Smooth muscle cell (in vitro differentiated cells): ENCODE data around the gene CDH22. TPM values are rescaled to one million over a fixed set of nuclear protein-coding genes. Genes with fewer than 3 reads are reported as not detected.

Source experiments
- DNase-seq: peaks from one replicate; lab custom pipeline; 2025; ENCODE audit not compliant: unreplicated experiment; lab: John Stamatoyannopoulos, UW
- H2AFZ ChIP-seq: fragments of 200-600 bp; sonication (generic); 2 replicates; pipeline ENCODE4 v1.6.0; 2016; ENCODE audit warnings: antibody characterized with exemption, low read depth, mild to moderate bottlenecking
- H3F3A ChIP-seq: fragments of 200-600 bp; sonication (generic); 2 replicates; pipeline ENCODE4 v1.6.0; 2017; ENCODE audit warnings: antibody characterized with exemption, low read depth
- H3K27ac ChIP-seq: fragments of 200-600 bp; sonication (generic); 2 replicates; pipeline ENCODE4 v1.5.1; 2016; ENCODE audit warnings: low read depth, mild to moderate bottlenecking
- H3K27me3 ChIP-seq: fragments of 200-600 bp; sonication (generic); 2 replicates; pipeline ENCODE4 v1.6.1; 2016; ENCODE audit warnings: low read depth, mild to moderate bottlenecking
- H3K36me3 ChIP-seq: fragments of 200-600 bp; sonication (generic); 2 replicates; pipeline ENCODE4 v1.5.1; 2016; ENCODE audit warnings: low read depth
- H3K4me1 ChIP-seq: fragments of 200-600 bp; sonication (generic); 2 replicates; pipeline ENCODE4 v1.5.1; 2016; ENCODE audit warnings: low read depth
- H3K4me2 ChIP-seq: fragments of 200-600 bp; sonication (generic); 2 replicates; pipeline ENCODE4 v1.6.0; 2016; ENCODE audit warnings: mild to moderate bottlenecking
- H3K4me3 ChIP-seq: fragments of 200-600 bp; sonication (generic); 2 replicates; pipeline ENCODE4 v1.5.1; 2016; ENCODE audit warnings: mild to moderate bottlenecking
- H3K79me2 ChIP-seq: fragments of 200-600 bp; sonication (generic); 2 replicates; pipeline ENCODE4 v1.6.0; 2016; ENCODE audit warnings: low read depth, mild to moderate bottlenecking
- H3K9ac ChIP-seq: fragments of 200-600 bp; sonication (generic); 2 replicates; pipeline ENCODE4 v1.6.0; 2016; ENCODE audit warnings: low read depth
- H3K9me3 ChIP-seq: fragments of 200-600 bp; sonication (generic); replicated peaks from 2 replicates; pipeline ENCODE4 v1.5.1; 2016; ENCODE audit warnings: low read depth
- H4K20me1 ChIP-seq: fragments of 200-600 bp; sonication (generic); 2 replicates; pipeline ENCODE4 v1.6.0; 2016; ENCODE audit warnings: low read depth
- WGBS: methylation state at CpG from one replicate; pipeline ENCODE4 v1.1.7; 2016; ENCODE audit warnings: low lambda C conversion rate; 5-methylcytosine and 5-hydroxymethylcytosine counted together
- polyA plus RNA-seq: library from polyadenylated mRNA; unstranded; fragments of >200 nt; fragmentation: Nextera tagmentation; extraction: Ambion mirVana; gene quantifications from 2 replicates; pipeline ENCODE4 v1.2.1, GENCODE V29; 2016
- total RNA-seq: library from RNA; depleted of rRNA; stranded (reverse); fragments of >200 nt; gene quantifications from 2 replicates; pipeline ENCODE4 v1.2.3, GENCODE V29; 2014
- TF ChIP-seq, protein P1 (sequence below): fragments of 200-600 bp; sonication (generic); IDR thresholded peaks from 2 replicates; pipeline ENCODE4 v1.5.1; 2017; ENCODE audit warnings: borderline replicate concordance, mild to moderate bottlenecking, antibody characterized with exemption; ENCODE audit not compliant: insufficient read depth, poor library complexity, severe bottlenecking

CDH22 gene
- total and polyA plus RNA-seq, 2 experiments from 2014 or later: not detected

DNA sequence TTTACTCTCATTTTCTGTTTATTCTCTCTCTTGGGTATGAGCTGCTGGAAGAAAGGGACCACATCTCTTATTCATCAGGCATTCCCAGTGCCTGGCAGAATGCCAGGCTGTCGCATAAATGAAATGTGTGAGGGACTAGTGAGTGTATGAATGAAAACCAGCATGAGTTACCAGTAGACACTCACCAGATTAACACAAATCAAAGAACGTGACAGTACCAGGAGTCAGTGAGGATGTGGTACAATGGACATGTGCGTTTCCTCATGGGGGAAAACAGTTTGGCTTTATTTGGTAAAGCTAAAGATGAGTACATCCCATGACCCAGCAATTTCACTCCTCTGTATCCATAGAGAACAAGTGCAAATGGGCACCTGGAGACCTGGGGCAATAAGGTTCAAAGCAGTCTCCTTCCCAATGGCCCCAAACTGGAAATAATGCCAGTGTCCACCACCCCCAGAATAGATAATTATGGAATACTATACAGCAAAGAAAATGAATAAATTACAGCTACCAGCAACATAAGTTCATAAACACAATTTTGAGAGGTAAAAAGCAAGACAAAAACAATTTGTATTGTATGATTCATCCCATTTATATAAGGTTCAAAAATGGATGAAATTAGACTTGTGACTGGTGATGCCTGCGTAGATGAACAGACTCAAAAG, 93.3 kb downstream of the CDH22 start:
- TF ChIP-seq, protein P1, sequence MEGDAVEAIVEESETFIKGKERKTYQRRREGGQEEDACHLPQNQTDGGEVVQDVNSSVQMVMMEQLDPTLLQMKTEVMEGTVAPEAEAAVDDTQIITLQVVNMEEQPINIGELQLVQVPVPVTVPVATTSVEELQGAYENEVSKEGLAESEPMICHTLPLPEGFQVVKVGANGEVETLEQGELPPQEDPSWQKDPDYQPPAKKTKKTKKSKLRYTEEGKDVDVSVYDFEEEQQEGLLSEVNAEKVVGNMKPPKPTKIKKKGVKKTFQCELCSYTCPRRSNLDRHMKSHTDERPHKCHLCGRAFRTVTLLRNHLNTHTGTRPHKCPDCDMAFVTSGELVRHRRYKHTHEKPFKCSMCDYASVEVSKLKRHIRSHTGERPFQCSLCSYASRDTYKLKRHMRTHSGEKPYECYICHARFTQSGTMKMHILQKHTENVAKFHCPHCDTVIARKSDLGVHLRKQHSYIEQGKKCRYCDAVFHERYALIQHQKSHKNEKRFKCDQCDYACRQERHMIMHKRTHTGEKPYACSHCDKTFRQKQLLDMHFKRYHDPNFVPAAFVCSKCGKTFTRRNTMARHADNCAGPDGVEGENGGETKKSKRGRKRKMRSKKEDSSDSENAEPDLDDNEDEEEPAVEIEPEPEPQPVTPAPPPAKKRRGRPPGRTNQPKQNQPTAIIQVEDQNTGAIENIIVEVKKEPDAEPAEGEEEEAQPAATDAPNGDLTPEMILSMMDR: no peak
- no peaks in the 10 kb centered on the region for H4K20me1 ChIP-seq
- H3F3A ChIP-seq: peaks cover 6% of the 10 kb centered on the region
- no peaks in the 10 kb centered on the region for H3K36me3 ChIP-seq
- no peak overlapping the region for H3K27ac ChIP-seq
- H3K9ac ChIP-seq: no peak overlapping the region
- H3K4me2 ChIP-seq: peak overlapping the region; percentile 65
- whole genome bisulfite sequencing: 75% methylated on average over 4 of the region's 4 CpGs
- H3K27me3 ChIP-seq: no peaks in the 10 kb centered on the region
- H3K4me3 ChIP-seq: no peak overlapping the region
- H2AFZ ChIP-seq: no peak overlapping the region
- H3K4me1 ChIP-seq: peaks cover 14% of the 10 kb centered on the region
- no peaks in the 10 kb centered on the region for H3K9me3 ChIP-seq
- DNase-seq: no peak
- H3K79me2 ChIP-seq: no peaks in the 10 kb centered on the region

DNA sequence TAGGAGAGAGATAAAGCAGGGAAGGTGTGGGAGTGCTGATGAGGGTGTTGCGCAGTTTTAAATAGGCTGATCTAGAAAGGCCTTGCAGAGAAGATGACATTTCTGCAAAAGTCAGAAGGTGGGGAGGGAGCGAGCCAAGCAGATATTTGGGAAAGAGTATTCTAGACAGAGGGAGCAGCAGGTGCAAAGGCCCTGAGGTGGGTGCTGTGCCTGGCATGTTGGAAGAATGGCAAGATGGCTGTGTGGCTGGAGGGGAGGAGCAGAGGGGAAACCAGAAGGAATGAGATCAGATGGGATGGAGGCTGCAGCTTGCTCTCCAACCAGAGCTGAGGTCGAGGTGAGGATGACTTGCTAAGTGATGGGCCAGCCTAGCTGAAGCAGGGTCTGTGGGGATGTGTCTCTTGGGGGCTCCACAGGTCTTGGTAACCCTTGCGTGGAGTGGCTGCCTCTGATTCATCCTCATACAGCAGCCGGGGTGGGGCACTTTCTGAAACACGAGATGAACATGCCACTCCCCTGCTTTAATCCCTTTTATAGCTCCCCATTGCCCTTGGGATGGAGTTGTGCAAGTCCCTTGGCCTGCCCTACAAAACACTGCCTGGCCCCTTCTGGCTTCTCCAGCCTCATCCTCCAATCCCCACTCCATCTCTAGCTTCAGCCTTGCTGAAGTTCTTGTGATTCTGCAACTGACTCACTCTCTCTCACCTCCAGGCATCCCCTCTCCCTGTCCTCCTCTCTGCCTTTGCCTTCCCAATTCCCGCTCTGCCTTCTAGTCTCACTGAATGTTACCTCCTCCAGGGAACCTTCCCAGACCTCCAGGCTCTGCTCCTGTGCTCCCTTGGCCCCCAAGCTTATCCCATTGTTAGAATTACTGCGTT, 94.1 kb downstream of the CDH22 start:
- Histone ChIP-seq H3F3A (peaks cover 6% of the 10 kb centered on the region), H3K36me3 (no peaks in the 10 kb centered on the region), H2AFZ (no peak overlapping the region), H3K27me3 (no peaks in the 10 kb centered on the region), H3K4me3 (no peak overlapping the region), H3K9me3 (no peaks in the 10 kb centered on the region), H3K79me2 (no peaks in the 10 kb centered on the region), H4K20me1 (no peaks in the 10 kb centered on the region), H3K27ac (no peak overlapping the region), H3K4me1 (peaks cover 14% of the 10 kb centered on the region), H3K4me2 (no peak overlapping the region), H3K9ac (no peak overlapping the region)
- 75% methylated on average over 8 of the region's 8 CpGs for WGBS
- TF ChIP-seq, protein P1: no peak
- no peak for DNase-seq

DNA sequence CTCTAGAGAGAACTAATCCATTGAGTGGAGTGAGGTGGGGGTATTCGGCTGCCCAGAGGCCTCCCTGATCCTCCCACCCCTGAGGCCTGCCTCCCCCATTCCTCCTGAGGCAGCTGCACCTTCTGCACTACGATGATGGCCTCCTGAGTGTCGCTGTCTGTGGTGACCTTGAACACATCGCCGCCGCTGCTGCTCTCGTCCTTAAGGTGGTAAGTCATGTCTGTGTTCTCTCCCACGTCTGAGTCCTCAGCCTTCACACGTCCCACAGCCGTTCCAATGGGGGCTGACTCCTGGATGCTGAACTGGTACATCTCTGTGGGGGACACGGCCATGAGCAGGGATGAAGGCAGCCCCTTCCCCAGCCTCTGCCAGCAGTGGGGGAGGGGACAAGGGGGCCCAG, 95.4 kb downstream of the CDH22 start:
- Histone ChIP-seq H2AFZ (no peak overlapping the region), H3F3A (peaks cover 6% of the 10 kb centered on the region), H3K27me3 (no peaks in the 10 kb centered on the region), H3K79me2 (no peaks in the 10 kb centered on the region), H3K36me3 (no peaks in the 10 kb centered on the region), H4K20me1 (no peaks in the 10 kb centered on the region), H3K4me3 (no peak overlapping the region), H3K4me2 (no peak overlapping the region), H3K9me3 (no peaks in the 10 kb centered on the region), H3K27ac (no peak overlapping the region), H3K4me1 (peaks cover 14% of the 10 kb centered on the region), H3K9ac (no peak overlapping the region)
- TF ChIP-seq, protein P1: no peak
- WGBS: 87% methylated on average over 11 of the region's 11 CpGs
- no peak for DNase-seq
